HG03175 (cell line): ENCODE data around the gene FHIT.

Experiments
- ATAC-seq: cut with Tn5 transposase; IDR thresholded peaks from one replicate; pipeline ENCODE4 v1.9.1; 2021; ENCODE audit warnings: mild to moderate bottlenecking, moderate library complexity; ENCODE audit not compliant: unreplicated experiment

Gene FHIT

DNA sequence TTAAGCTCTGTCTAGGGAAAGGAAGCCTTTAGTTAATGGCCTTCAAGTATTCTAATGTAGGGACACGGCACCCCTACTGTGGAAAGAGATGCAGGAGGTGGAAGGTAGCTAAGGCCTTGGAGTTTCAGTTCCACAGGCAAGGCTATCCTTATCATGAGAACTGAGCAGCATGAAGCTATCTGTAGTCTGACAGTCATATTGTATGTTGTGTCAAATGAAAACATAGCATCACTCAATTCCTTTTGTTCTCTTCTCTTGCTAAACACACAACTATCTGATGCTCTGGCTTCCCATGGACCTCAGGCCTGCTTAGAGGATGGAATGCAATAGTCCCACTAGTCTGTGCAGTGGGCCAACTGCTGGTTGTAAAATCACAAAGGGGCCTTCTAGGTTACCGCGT is 380.9 kb downstream of the FHIT start:
- no peak for ATAC-seq

DNA sequence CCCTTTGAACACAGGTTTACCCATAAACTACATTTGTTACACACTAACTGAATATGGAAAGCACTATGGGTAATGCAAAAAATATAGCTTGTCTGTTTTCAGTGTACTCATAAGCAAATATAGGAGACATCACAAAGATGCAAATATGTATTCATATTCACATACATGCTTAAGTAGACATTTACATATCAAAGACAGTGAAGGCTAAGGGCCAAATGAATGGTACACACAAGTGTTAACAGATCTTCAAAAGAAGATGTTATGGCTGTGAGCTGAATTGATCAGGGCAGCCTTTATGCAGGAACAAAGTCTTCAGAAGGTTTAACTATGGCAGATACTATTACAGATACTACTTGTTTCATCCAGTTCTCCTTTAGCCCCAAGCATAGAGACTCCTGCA is 384.1 kb downstream of the FHIT start:
- no peak for ATAC-seq

GRCh38 chr3:60856257-60857046 is 394.8 kb downstream of the FHIT start:
- no peak for ATAC-seq

- ATAC-seq, result no peak
Observed at GRCh38 chr3:60855250-60855649, 396.0 kb downstream of the FHIT start.

DNA sequence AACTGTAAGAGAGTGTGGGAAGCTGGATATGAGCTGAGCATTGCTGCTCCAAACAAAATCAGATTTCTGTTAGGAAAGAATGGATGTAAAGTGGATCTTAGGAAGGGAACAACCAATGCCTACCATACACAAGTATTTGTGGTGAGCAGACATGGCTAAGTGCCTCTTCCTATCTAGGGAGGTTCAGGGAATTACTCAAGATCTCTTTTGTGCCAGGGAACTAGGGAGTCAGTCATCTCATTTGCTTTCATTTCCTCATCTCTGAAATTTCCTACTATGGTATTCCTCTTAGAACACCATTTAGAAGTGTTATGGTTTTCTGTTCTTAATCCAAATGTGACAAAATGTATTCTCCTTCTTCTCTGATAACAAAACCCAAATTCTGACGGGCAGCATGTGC is 396.5 kb downstream of the FHIT start:
- no peak for ATAC-seq

DNA sequence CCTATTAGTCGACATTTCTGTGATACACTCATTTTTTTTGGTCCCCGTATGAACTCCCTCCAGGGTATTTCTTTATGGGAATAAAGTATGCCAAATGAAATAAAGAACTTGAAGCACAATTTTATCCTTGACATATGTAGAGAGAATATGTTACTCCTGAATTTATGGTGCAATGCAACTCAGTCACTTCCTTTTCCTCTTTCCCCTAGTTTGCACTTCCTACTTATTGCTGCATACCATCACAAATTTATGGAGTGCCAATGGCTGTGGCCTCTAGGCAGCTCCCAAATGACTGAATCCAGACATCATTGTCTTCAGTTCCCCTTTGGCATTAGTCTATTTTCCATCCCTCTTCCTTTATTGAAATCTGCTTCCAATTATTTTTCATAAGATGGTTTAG is 403.5 kb downstream of the FHIT start:
- no peak for ATAC-seq

GRCh38 chr3:60844256-60844655 is 407.0 kb downstream of the FHIT start:
- no peak for ATAC-seq

- no peak for ATAC-seq
Observed at GRCh38 chr3:60841355-60841754, 409.9 kb downstream of the FHIT start.

- ATAC-seq, result no peak
Observed at GRCh38 chr3:60839246-60839645, 412.0 kb downstream of the FHIT start.

DNA sequence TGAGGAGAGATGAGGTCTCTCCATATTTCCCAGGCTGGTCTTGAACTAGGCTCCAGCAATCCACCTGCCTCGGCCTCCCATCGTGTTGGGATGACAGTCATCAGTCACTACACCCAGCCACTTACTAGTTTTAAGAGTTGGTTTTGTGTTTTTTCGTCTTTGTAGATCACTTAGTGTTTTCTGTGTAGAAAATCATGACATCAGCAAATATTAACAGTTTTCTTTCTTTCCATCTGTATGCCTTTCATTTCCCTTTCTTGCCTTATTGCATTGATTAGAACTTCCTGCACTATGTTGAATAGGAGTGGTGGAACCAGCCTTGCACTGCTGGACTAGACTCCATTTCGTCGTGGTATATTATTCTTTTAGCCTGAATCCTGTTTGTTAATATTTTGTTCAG is 415.5 kb downstream of the FHIT start:
- no peak for ATAC-seq

- no peak for ATAC-seq
Observed at GRCh38 chr3:60829058-60829457, 422.2 kb downstream of the FHIT start.

DNA sequence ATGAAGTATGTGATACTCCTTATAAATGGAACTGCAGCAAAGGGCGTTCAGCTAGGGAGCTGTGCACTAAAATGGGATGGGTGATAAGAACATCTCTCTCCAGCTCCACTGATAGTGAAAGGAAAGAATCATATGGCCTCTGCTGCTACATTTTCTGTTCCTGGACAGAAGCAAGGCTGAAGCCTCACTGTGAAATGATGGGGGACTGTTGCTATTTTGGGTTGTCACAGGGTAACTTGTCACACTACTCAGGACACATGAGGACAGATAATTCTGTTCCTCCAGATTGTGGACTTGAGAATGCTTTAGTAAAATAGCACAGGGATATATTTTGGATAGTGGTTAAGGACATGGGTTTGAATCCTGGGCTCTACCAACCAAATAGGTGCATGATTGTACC is 423.6 kb downstream of the FHIT start:
- ATAC-seq, result no peak

GRCh38 chr3:60826511-60826910 is 424.7 kb downstream of the FHIT start:
- ATAC-seq, result no peak

- no peak for ATAC-seq
Observed at GRCh38 chr3:60812502-60812901, 438.8 kb downstream of the FHIT start.

DNA sequence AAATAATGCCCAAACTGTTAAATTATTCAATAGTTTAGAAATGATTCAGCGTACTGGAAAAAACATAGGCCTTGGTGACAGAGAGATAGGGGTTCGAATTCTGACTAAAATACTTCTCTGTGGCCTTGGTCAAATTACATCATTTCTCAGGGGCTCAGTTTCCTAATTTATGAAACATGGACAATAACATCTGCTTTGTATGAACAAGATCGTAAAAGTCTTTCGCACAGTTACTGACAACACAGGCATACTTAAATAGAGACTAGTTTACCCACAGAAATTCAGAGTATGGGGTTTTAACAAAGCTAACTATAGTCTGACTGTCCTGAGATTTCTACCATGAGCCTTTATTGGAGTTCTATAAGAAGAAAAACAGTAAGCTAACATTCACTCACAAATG is 440.4 kb downstream of the FHIT start:
- no peak for ATAC-seq

GRCh38 chr3:60809857-60810610 is 441.2 kb downstream of the FHIT start:
- no peak for ATAC-seq

- no peak for ATAC-seq
Observed at GRCh38 chr3:60803216-60804173, 447.8 kb downstream of the FHIT start.

GRCh38 chr3:60801307-60801706 is 449.9 kb downstream of the FHIT start:
- ATAC-seq, result no peak

- ATAC-seq, result no peak
Observed at GRCh38 chr3:60798456-60798855, 452.8 kb downstream of the FHIT start.

- ATAC-seq, result no peak
Observed at GRCh38 chr3:60792249-60792852, 458.9 kb downstream of the FHIT start.

- no peak for ATAC-seq
Observed at GRCh38 chr3:60788185-60788584, 463.1 kb downstream of the FHIT start.
